Uterus (tissue), 2 donors: ENCODE results near the gene TRDMT1.

Experiments used
- CTCF ChIP-seq, 4 experiments: fragments of 200-600 bp in 2 of 4; fragments of 450-650 bp in 2 of 4; sonication (generic) in 2 of 4; IDR thresholded peaks; one replicate each; pipeline ENCODE4 v1.5.1; 2016 to 2019; ENCODE audit warnings: antibody characterized with exemption in 4 of 4, mild to moderate bottlenecking in 2 of 4, moderate library complexity in 1 of 4
- POLR2A ChIP-seq, 2 donors: fragments of 450-650 bp; IDR thresholded peaks; one replicate each; pipeline ENCODE4 v1.6.1; 2016; ENCODE audit warnings: antibody characterized with exemption in 2 of 2, mild to moderate bottlenecking in 1 of 2, moderate library complexity in 1 of 2

GRCh38 chr10:17147884-17148489 is 53.5 kb downstream of the TRDMT1 start:
- TF ChIP-seq POLR2A (IDR thresholded peaks at IDR 0.05) (no peak), CTCF (IDR thresholded peaks at IDR 0.05) (no peak)
